C4-2B (cell line): Measurements from ENCODE around the gene CACNB2.

Experiments used
- ZFX ChIP-seq: fragments of 450-650 bp; IDR thresholded peaks from 2 replicates; pipeline ENCODE4 v1.6.1; 2017
- TF ChIP-seq, protein P1 (sequence below): fragments of 450-650 bp; conservative IDR thresholded peaks from 2 replicates; pipeline ENCODE4 v1.5.1; 2017; ENCODE audit warnings: mild to moderate bottlenecking

DNA sequence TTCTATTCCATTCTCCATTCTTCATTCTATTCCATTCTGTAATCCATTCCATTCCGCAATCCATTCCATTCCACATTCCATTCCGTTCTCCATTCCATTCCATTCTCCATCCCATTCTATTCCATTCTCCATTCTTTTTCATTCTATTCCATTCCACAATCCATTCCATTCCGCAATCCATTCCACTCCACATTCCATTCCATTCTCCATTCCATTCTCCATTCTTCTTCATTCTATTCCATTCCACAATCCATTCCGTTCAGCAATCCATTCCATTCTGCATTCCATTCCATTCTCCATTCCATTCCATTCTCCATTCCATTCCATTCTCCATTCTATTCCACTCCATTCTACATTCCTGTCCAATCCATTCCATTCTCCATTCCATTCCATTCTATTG is 426.0 kb downstream of the CACNB2 start:
- no peak for TF ChIP-seq ZFX
- TF ChIP-seq, protein P1, sequence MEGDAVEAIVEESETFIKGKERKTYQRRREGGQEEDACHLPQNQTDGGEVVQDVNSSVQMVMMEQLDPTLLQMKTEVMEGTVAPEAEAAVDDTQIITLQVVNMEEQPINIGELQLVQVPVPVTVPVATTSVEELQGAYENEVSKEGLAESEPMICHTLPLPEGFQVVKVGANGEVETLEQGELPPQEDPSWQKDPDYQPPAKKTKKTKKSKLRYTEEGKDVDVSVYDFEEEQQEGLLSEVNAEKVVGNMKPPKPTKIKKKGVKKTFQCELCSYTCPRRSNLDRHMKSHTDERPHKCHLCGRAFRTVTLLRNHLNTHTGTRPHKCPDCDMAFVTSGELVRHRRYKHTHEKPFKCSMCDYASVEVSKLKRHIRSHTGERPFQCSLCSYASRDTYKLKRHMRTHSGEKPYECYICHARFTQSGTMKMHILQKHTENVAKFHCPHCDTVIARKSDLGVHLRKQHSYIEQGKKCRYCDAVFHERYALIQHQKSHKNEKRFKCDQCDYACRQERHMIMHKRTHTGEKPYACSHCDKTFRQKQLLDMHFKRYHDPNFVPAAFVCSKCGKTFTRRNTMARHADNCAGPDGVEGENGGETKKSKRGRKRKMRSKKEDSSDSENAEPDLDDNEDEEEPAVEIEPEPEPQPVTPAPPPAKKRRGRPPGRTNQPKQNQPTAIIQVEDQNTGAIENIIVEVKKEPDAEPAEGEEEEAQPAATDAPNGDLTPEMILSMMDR, result no peak
